Measurements from ENCODE around the gene SLC34A1. TPM values are rescaled to one million over a fixed set of nuclear protein-coding genes. Genes with fewer than 3 reads are reported as not detected.
A peak's percentile ranks its signal among the peaks of the same experiment; 100 is the strongest.

Gene SLC34A1
- polyA plus RNA-seq, 1 donor, result not detected

DNA sequence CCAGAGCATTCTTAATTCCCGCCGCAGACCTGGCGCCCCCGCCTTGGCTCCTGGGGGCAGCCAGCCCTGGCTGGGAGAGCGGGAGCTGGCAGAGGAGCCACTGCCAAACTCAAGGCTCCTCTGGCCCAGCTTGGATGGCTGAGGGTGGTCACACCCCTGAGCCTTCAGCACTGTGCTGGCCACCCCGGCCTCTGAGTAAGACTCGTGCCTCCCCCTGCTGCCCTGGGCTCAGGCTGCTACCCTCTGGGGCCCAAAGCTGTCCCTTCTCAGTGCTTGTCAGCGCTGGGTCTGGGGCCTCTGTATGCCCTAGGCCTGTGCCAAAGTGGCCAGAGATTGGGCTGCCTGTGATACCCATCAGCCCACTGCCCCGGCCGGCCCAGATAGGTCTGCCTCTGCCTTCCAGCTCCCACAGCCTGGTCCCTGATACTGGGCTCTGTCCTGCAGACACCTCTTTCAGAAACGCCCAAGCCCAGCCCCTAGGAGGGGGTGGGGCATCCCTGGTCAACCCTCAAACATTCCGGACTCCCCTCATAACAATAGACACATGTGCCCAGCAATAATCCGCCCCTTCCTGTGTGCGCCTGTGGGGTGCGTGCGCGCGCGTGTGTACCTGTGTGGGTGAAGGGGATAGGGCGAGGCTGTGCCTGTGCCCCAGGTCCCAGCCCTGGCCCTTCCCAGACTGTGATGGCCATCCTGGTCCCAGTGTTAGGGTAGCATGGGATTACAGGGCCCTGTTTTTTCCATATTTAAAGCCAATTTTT, 58.0 kb downstream of the SLC34A1 start:
- DNase-seq, result no peak

GRCh38 chr5:177443144-177443983, 59.1 kb downstream of the SLC34A1 start:
- DNase-seq, result no peak
- H3K4me1 ChIP-seq (ENCODE audit: control insufficient read depth, insufficient read depth, low read length), result peaks cover 9% of the 10 kb centered on the region
- no peaks in the 10 kb centered on the region for H3K9me3 ChIP-seq (ENCODE audit: control insufficient read depth, low read depth, low read length)
- peaks cover 22% of the 10 kb centered on the region for H3K27me3 ChIP-seq (ENCODE audit: control insufficient read depth, insufficient read depth, low read length)
- H3K4me3 ChIP-seq (ENCODE audit: low read length), result no peak overlapping the region
- WGBS (ENCODE audit: insufficient coverage, low lambda C conversion rate), result no CpG with 5 or more reads among the region's 15 CpGs
- no peak overlapping the region for H3K27ac ChIP-seq (ENCODE audit: low read length)
- H3K36me3 ChIP-seq (ENCODE audit: control insufficient read depth, insufficient read depth, low read length), result peaks cover 26% of the 10 kb centered on the region

More for the DNA sequence above, 58.0 kb downstream of the SLC34A1 start:
- peaks cover 34% of the 10 kb centered on the region for H3K36me3 ChIP-seq (ENCODE audit: control insufficient read depth, insufficient read depth, low read length)
- no peak overlapping the region for H3K27ac ChIP-seq (ENCODE audit: low read length)
- H3K4me3 ChIP-seq (ENCODE audit: low read length), result no peak overlapping the region
- WGBS (ENCODE audit: insufficient coverage, low lambda C conversion rate), result no CpG with 5 or more reads among the region's 20 CpGs
- no peaks in the 10 kb centered on the region for H3K9me3 ChIP-seq (ENCODE audit: control insufficient read depth, low read depth, low read length)
- peaks cover 12% of the 10 kb centered on the region for H3K27me3 ChIP-seq (ENCODE audit: control insufficient read depth, insufficient read depth, low read length)
- peaks cover 5% of the 10 kb centered on the region for H3K4me1 ChIP-seq (ENCODE audit: control insufficient read depth, insufficient read depth, low read length)

DNA sequence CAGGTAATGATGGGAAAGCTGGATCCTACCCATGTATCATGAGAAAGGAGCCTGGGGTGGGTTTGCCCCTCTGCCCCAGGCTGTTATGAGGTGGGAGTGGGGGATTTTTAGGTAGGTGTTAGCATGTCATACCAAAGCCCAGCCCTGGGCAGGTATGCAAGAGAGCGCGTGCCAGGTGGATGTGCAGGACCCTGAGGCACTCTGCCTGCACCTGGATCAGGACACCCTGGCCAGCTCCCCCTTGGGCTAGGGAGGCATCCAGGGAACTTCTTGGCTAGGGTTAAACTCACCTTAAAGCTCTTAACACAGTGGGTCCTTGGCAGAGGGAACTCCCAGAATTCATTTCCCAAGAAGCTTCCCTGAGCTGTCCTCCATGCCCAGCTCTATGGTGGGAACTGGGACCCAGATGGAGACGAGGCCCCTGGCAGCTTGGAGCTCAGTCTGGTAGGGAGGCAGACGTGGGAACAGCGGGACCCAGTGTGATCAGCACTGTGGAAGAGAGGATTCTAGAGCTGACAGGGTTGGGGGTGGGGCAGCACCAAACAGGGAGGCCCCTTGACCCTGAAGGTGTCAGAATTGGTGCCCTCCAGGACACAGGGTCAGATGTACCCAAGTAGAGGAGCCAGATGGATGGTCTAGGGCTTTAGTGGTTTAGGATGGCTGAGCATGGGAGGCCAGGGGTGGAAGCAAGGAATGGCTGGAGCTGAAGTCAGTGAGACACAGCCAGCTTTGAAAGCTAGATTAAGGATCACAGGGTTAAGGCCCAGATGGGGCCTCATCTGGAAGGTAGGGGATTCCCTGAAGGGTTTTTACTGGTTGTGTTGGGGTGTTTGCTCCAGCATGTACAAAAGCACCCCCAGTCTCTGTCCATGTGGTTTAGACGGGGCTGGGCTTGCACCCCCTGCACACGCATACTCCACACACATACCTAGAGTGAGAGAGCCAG, 60.1 kb downstream of the SLC34A1 start:
- Histone ChIP-seq H3K27me3 (ENCODE audit: control insufficient read depth, insufficient read depth, low read length) (peaks cover 32% of the 10 kb centered on the region), H3K27ac (ENCODE audit: low read length) (no peak overlapping the region), H3K4me1 (ENCODE audit: control insufficient read depth, insufficient read depth, low read length) (peaks cover 9% of the 10 kb centered on the region), H3K36me3 (ENCODE audit: control insufficient read depth, insufficient read depth, low read length) (peaks cover 21% of the 10 kb centered on the region), H3K9me3 (ENCODE audit: control insufficient read depth, low read depth, low read length) (no peaks in the 10 kb centered on the region), H3K4me3 (ENCODE audit: low read length) (no peak overlapping the region)
- DNase-seq, result no peak
- WGBS (ENCODE audit: insufficient coverage, low lambda C conversion rate), result no CpG with 5 or more reads among the region's 7 CpGs

- Histone ChIP-seq H3K27ac (ENCODE audit: low read length) (no peak overlapping the region), H3K4me1 (ENCODE audit: control insufficient read depth, insufficient read depth, low read length) (peaks cover 9% of the 10 kb centered on the region), H3K9me3 (ENCODE audit: control insufficient read depth, low read depth, low read length) (no peaks in the 10 kb centered on the region), H3K36me3 (ENCODE audit: control insufficient read depth, insufficient read depth, low read length) (peaks cover 20% of the 10 kb centered on the region), H3K4me3 (ENCODE audit: low read length) (no peak overlapping the region), H3K27me3 (ENCODE audit: control insufficient read depth, insufficient read depth, low read length) (peaks cover 37% of the 10 kb centered on the region)
- DNase-seq, result no peak
- 18% methylated on average over 3 of the region's 10 CpGs for WGBS (ENCODE audit: insufficient coverage, low lambda C conversion rate)
Observed at GRCh38 chr5:177445052-177445916, 61.0 kb downstream of the SLC34A1 start.

DNA sequence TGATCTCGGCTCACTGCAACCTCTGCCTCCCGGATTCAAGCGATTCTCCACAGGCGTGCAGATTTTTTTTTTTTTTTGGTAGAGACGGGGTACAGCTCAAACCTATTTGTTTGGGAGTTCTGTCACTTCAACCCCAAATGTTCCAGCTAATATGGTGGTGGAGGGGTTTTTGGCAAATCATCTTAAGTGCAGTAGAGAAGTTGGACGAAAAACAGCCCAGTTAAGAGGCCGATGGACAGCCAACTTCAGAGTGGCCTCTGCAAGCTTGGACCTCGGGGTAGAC, 61.6 kb downstream of the SLC34A1 start:
- Histone ChIP-seq H3K4me3 (ENCODE audit: low read length) (peak overlapping the region; percentile 30), H3K4me1 (ENCODE audit: control insufficient read depth, insufficient read depth, low read length) (peaks cover 9% of the 10 kb centered on the region), H3K36me3 (ENCODE audit: control insufficient read depth, insufficient read depth, low read length) (peaks cover 15% of the 10 kb centered on the region), H3K27ac (ENCODE audit: low read length) (no peak overlapping the region), H3K9me3 (ENCODE audit: control insufficient read depth, low read depth, low read length) (no peaks in the 10 kb centered on the region), H3K27me3 (ENCODE audit: control insufficient read depth, insufficient read depth, low read length) (peaks cover 37% of the 10 kb centered on the region)
- no peak for DNase-seq
- no CpG with 5 or more reads among the region's 8 CpGs for WGBS (ENCODE audit: insufficient coverage, low lambda C conversion rate)

DNA sequence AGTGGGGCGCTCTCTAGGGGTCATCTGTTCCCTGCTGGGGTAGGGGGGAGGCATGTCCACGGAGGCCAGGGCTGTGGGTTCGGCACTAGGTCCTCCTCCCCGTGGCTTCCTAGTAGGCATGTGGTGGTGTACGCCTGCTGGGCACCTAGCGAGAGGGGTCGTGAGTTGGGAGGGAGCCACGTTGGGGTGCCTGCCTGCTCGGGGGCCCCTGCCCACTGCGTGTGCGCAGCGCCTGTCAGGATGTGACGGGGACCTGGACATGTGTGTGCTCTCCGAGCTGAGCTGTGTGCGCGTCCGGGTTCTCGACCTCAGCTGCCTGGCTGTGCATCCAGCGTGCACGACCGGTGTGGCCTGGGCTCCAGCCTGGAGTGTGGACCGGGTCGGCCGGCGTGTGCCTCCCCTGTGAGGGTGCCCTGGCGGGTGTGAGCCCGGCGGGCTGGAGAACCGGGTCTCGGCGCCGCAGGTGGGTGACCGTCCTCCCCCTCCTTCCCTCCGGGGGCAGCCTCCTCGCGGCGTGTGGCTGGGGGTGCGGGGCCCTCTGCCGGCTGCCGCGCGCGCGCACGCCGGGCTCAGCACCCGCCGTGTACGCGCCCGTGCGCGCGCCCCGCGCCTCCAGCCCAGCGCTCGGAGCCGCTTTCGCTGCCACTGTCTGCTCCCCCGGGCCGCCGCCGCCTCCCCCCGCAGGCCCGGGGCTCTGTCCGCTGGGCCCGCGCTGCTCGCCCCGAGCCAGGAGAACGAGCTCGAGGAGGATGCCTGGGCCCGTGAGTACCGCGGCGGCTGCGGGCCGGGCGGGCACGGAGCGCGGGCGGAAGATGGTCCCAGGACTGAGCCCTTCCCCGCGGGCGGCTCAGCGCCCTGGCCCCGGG, 62.2 kb downstream of the SLC34A1 start, which contains the start of gene PRR7:
Gene PRR7 (plus strand): TSS at position 615 of the 866 bp plus-strand sequence. CDS start 8,254 bp downstream, outside the sequence.
- H3K36me3 ChIP-seq (ENCODE audit: control insufficient read depth, insufficient read depth, low read length), result peaks cover 9% of the 10 kb centered on the region
- no peak within 1 kb of the TSS for H3K27ac ChIP-seq (ENCODE audit: low read length)
- WGBS (ENCODE audit: insufficient coverage, low lambda C conversion rate), result no CpG with 5 or more reads among the region's 89 CpGs
- H3K9me3 ChIP-seq (ENCODE audit: control insufficient read depth, low read depth, low read length), result no peaks in the 10 kb centered on the region
- peaks cover 37% of the 10 kb centered on the region for H3K27me3 ChIP-seq (ENCODE audit: control insufficient read depth, insufficient read depth, low read length)
- peaks cover 9% of the 10 kb centered on the region for H3K4me1 ChIP-seq (ENCODE audit: control insufficient read depth, insufficient read depth, low read length)
- H3K4me3 ChIP-seq (ENCODE audit: low read length), result peak within 1 kb of the TSS; percentile 30
- peak in 1 of 2 donors; percentile 75 for DNase-seq

DNA sequence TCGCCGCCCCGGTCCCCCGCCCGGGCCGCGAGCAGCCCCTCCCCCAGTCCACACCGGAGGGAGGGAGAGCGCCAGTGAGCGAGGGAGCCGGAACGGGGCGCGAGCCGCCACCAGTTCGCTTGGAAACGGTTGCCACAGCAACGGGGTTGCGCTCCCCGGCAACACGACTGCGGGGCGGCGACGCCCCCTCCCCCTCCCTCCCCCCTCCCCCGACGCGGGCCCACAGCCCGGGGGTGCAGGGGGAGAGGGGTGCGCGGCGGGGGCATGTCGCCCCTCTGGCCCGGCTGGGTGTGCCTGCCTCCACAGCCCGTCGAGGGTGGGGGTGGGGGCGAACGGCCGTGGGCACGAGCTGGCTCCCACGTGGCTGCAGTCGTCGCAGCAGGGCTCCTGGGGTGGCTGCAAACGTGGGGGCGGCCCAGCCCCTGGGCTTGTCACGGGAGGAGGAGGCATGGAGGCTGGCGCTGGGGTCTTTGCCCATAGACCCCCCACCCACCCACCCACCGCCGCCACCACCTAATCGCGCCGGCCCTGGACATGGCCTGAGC, 62.9 kb downstream of the SLC34A1 start:
- H3K27ac ChIP-seq (ENCODE audit: low read length), result no peak overlapping the region
- H3K4me3 ChIP-seq (ENCODE audit: low read length), result no peak overlapping the region
- peaks cover 9% of the 10 kb centered on the region for H3K4me1 ChIP-seq (ENCODE audit: control insufficient read depth, insufficient read depth, low read length)
- no CpG with 5 or more reads among the region's 52 CpGs for WGBS (ENCODE audit: insufficient coverage, low lambda C conversion rate)
- peak in 1 of 2 donors; percentile 46 for DNase-seq
- peaks cover 9% of the 10 kb centered on the region for H3K36me3 ChIP-seq (ENCODE audit: control insufficient read depth, insufficient read depth, low read length)
- H3K9me3 ChIP-seq (ENCODE audit: control insufficient read depth, low read depth, low read length), result no peaks in the 10 kb centered on the region
- H3K27me3 ChIP-seq (ENCODE audit: control insufficient read depth, insufficient read depth, low read length), result peaks cover 37% of the 10 kb centered on the region

DNA sequence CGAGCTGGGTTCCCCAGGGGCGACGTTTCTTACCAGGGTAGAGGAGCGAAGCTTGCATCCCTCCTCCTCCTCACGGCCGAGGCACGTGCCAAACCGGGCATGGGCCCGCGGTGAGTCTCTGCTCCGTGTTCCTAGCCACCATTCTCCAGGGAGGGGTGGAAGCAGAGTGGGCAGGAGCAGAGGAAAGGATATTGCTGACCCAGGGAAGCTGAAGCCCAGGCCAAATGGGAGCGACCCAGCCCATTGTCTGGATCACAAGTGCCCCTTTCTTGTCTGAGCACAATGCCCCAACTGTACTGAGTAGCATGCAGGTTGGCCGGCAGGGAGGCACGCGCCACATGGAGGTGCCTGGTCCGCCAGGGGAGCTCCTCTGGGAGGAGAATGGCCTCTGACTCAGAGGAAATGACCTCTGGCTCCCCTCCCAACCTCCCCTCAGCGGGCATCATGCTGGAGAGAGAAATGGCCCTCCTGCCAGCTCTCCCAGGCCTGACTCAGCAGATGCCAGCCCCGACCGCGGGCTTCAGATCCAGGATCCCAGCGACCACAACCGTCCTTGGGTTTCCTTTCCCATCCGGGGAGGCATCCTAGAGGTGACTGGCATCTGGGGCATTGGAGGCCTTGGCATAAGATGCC, 63.5 kb downstream of the SLC34A1 start:
- peaks cover 37% of the 10 kb centered on the region for H3K27me3 ChIP-seq (ENCODE audit: control insufficient read depth, insufficient read depth, low read length)
- no peaks in the 10 kb centered on the region for H3K9me3 ChIP-seq (ENCODE audit: control insufficient read depth, low read depth, low read length)
- no CpG with 5 or more reads among the region's 23 CpGs for WGBS (ENCODE audit: insufficient coverage, low lambda C conversion rate)
- H3K4me3 ChIP-seq (ENCODE audit: low read length), result no peak overlapping the region
- peaks cover 9% of the 10 kb centered on the region for H3K4me1 ChIP-seq (ENCODE audit: control insufficient read depth, insufficient read depth, low read length)
- peak in 1 of 2 donors; percentile 40 for DNase-seq
- peaks cover 3% of the 10 kb centered on the region for H3K36me3 ChIP-seq (ENCODE audit: control insufficient read depth, insufficient read depth, low read length)
- H3K27ac ChIP-seq (ENCODE audit: low read length), result no peak overlapping the region
